GM23338 (cell line): ENCODE data around the gene KRT32.

Source experiments
- CREB1 ChIP-seq: fragments of 250-450 bp; sonication (Bioruptor Pico); IDR thresholded peaks from 2 replicates; pipeline ENCODE4 v1.5.0; 2020; ENCODE audit warnings: low read depth, mild to moderate bottlenecking, moderate library complexity
- EZH2 ChIP-seq: fragments of 200-600 bp; sonication (generic); IDR thresholded peaks from one replicate; pipeline ENCODE4 v1.8.0; 2017; ENCODE audit warnings: antibody characterized with exemption, mild to moderate bottlenecking, low read depth; ENCODE audit not compliant: unreplicated experiment
- EZH2phosphoT487 ChIP-seq: fragments of 200-600 bp; sonication (generic); IDR thresholded peaks from one replicate; pipeline ENCODE4 v1.8.1; 2018; ENCODE audit warnings: antibody characterized with exemption; ENCODE audit not compliant: unreplicated experiment
- JUNB ChIP-seq: IDR thresholded peaks from one replicate; pipeline ENCODE4 v1.6.1; 2016; ENCODE audit warnings: antibody characterized with exemption; ENCODE audit not compliant: unreplicated experiment
- NANOG ChIP-seq: IDR thresholded peaks from 2 replicates; pipeline ENCODE4 v1.6.1; 2016; ENCODE audit warnings: antibody characterized with exemption, borderline replicate concordance
- POLR2AphosphoS5 ChIP-seq: IDR thresholded peaks from 2 replicates; pipeline ENCODE4 v1.6.1; 2016; ENCODE audit warnings: antibody characterized with exemption, low read depth
- STAT1 ChIP-seq: IDR thresholded peaks from one replicate; pipeline ENCODE4 v1.6.1; 2016; ENCODE audit warnings: antibody characterized with exemption; ENCODE audit not compliant: unreplicated experiment
- ZNF331 ChIP-seq: fragments of 250-450 bp; sonication (Bioruptor Pico); IDR thresholded peaks from 2 replicates; pipeline ENCODE4 v1.5.0; 2020; ENCODE audit warnings: low read depth, mild to moderate bottlenecking, moderate library complexity
- TF ChIP-seq, protein P1 (sequence below), 2 experiments: fragments of 200-600 bp in 1 of 2; sonication (generic) in 1 of 2; conservative IDR thresholded peaks; 2 replicates each; pipeline versions ENCODE4 v1.5.1 to v1.6.1; 2016 to 2017; ENCODE audit warnings: antibody characterized with exemption in 2 of 2, low read depth in 2 of 2, mild to moderate bottlenecking in 2 of 2, moderate library complexity in 1 of 2
- TF ChIP-seq, protein P2 (sequence below): IDR thresholded peaks from one replicate; pipeline ENCODE4 v1.6.1; 2018; ENCODE audit warnings: antibody characterized with exemption; ENCODE audit not compliant: unreplicated experiment
- TF ChIP-seq, protein P3 (sequence below): IDR thresholded peaks from 2 replicates; pipeline ENCODE4 v1.6.1; 2016; ENCODE audit warnings: antibody characterized with exemption
- TF ChIP-seq, protein P4 (sequence below): fragments of 250-450 bp; sonication (Bioruptor Pico); IDR thresholded peaks from 2 replicates; pipeline ENCODE4 v1.5.0; 2020; ENCODE audit warnings: mild to moderate bottlenecking, moderate library complexity

DNA sequence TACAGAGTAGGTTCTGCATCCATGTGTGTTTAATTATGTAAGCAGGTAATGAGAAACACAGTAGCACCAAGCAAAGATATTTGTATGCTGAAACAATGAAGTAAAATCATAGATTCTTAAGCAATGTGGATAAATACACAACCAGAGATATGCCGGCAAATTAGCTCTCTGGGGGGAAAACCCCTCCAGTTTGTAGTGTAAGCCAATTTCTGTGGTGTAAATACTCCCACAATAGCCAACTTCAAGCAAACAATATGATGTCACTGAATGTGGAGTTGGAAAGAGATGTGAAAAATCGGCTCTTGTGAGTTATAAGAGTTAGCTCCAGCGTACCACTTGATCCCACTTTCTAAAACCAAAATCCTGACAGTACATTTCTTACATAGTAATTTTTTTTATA is 22.5 kb downstream of the KRT32 start:
- TF ChIP-seq, protein P1, sequence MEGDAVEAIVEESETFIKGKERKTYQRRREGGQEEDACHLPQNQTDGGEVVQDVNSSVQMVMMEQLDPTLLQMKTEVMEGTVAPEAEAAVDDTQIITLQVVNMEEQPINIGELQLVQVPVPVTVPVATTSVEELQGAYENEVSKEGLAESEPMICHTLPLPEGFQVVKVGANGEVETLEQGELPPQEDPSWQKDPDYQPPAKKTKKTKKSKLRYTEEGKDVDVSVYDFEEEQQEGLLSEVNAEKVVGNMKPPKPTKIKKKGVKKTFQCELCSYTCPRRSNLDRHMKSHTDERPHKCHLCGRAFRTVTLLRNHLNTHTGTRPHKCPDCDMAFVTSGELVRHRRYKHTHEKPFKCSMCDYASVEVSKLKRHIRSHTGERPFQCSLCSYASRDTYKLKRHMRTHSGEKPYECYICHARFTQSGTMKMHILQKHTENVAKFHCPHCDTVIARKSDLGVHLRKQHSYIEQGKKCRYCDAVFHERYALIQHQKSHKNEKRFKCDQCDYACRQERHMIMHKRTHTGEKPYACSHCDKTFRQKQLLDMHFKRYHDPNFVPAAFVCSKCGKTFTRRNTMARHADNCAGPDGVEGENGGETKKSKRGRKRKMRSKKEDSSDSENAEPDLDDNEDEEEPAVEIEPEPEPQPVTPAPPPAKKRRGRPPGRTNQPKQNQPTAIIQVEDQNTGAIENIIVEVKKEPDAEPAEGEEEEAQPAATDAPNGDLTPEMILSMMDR (conservative IDR thresholded peaks at IDR 0.05; ENCODE audit: low read depth in 2 of 2) = no peak
- TF ChIP-seq EZH2 (no peak), POLR2AphosphoS5 (no peak), STAT1 (no peak), JUNB (no peak), EZH2phosphoT487 (no peak), CREB1 (CRISPR knock-in tag) (no peak), NANOG (no peak), ZNF331 (no peak)
- TF ChIP-seq, protein P2, sequence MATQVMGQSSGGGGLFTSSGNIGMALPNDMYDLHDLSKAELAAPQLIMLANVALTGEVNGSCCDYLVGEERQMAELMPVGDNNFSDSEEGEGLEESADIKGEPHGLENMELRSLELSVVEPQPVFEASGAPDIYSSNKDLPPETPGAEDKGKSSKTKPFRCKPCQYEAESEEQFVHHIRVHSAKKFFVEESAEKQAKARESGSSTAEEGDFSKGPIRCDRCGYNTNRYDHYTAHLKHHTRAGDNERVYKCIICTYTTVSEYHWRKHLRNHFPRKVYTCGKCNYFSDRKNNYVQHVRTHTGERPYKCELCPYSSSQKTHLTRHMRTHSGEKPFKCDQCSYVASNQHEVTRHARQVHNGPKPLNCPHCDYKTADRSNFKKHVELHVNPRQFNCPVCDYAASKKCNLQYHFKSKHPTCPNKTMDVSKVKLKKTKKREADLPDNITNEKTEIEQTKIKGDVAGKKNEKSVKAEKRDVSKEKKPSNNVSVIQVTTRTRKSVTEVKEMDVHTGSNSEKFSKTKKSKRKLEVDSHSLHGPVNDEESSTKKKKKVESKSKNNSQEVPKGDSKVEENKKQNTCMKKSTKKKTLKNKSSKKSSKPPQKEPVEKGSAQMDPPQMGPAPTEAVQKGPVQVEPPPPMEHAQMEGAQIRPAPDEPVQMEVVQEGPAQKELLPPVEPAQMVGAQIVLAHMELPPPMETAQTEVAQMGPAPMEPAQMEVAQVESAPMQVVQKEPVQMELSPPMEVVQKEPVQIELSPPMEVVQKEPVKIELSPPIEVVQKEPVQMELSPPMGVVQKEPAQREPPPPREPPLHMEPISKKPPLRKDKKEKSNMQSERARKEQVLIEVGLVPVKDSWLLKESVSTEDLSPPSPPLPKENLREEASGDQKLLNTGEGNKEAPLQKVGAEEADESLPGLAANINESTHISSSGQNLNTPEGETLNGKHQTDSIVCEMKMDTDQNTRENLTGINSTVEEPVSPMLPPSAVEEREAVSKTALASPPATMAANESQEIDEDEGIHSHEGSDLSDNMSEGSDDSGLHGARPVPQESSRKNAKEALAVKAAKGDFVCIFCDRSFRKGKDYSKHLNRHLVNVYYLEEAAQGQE = no peak
- TF ChIP-seq, protein P3, sequence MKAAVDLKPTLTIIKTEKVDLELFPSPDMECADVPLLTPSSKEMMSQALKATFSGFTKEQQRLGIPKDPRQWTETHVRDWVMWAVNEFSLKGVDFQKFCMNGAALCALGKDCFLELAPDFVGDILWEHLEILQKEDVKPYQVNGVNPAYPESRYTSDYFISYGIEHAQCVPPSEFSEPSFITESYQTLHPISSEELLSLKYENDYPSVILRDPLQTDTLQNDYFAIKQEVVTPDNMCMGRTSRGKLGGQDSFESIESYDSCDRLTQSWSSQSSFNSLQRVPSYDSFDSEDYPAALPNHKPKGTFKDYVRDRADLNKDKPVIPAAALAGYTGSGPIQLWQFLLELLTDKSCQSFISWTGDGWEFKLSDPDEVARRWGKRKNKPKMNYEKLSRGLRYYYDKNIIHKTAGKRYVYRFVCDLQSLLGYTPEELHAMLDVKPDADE = no peak
- TF ChIP-seq, protein P4, sequence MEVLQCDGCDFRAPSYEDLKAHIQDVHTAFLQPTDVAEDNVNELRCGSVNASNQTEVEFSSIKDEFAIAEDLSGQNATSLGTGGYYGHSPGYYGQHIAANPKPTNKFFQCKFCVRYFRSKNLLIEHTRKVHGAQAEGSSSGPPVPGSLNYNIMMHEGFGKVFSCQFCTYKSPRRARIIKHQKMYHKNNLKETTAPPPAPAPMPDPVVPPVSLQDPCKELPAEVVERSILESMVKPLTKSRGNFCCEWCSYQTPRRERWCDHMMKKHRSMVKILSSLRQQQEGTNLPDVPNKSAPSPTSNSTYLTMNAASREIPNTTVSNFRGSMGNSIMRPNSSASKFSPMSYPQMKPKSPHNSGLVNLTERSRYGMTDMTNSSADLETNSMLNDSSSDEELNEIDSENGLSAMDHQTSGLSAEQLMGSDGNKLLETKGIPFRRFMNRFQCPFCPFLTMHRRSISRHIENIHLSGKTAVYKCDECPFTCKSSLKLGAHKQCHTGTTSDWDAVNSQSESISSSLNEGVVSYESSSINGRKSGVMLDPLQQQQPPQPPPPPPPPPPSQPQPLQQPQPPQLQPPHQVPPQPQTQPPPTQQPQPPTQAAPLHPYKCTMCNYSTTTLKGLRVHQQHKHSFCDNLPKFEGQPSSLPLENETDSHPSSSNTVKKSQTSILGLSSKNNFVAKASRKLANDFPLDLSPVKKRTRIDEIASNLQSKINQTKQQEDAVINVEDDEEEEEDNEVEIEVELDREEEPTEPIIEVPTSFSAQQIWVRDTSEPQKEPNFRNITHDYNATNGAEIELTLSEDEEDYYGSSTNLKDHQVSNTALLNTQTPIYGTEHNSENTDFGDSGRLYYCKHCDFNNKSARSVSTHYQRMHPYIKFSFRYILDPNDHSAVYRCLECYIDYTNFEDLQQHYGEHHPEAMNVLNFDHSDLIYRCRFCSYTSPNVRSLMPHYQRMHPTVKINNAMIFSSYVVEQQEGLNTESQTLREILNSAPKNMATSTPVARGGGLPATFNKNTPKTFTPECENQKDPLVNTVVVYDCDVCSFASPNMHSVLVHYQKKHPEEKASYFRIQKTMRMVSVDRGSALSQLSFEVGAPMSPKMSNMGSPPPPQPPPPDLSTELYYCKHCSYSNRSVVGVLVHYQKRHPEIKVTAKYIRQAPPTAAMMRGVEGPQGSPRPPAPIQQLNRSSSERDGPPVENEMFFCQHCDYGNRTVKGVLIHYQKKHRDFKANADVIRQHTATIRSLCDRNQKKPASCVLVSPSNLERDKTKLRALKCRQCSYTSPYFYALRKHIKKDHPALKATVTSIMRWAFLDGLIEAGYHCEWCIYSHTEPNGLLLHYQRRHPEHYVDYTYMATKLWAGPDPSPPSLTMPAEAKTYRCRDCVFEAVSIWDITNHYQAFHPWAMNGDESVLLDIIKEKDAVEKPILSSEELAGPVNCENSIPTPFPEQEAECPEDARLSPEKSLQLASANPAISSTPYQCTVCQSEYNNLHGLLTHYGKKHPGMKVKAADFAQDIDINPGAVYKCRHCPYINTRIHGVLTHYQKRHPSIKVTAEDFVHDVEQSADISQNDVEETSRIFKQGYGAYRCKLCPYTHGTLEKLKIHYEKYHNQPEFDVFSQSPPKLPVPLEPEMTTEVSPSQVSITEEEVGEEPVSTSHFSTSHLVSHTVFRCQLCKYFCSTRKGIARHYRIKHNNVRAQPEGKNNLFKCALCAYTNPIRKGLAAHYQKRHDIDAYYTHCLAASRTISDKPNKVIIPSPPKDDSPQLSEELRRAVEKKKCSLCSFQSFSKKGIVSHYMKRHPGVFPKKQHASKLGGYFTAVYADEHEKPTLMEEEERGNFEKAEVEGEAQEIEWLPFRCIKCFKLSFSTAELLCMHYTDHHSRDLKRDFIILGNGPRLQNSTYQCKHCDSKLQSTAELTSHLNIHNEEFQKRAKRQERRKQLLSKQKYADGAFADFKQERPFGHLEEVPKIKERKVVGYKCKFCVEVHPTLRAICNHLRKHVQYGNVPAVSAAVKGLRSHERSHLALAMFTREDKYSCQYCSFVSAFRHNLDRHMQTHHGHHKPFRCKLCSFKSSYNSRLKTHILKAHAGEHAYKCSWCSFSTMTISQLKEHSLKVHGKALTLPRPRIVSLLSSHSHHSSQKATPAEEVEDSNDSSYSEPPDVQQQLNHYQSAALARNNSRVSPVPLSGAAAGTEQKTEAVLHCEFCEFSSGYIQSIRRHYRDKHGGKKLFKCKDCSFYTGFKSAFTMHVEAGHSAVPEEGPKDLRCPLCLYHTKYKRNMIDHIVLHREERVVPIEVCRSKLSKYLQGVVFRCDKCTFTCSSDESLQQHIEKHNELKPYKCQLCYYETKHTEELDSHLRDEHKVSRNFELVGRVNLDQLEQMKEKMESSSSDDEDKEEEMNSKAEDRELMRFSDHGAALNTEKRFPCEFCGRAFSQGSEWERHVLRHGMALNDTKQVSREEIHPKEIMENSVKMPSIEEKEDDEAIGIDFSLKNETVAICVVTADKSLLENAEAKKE = no peak
